ENCODE results near the gene DENND2A.
A peak's percentile ranks its signal among the peaks of the same experiment; 100 is the strongest.

DENND2A gene

DNA sequence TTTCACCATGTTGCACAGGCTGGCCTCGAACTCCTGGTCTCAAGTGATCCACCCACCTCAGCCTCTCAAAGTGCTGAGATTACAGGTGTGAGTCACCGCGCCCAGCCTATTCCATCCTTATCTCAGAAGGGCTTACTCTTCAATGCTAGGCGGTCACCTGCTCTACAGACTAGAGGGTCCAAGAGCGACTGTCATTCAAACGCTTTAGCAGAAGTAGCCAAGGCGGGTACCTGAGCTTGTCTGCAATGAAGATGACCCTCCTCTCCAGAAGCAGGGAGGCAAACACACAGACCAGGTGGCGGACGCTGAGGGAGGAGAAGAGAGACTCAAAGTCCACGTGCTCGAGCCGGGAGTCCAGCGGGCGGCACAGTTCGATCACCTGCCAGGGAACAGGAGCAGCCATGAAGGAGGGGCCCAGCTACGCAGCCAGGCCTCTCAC, 96.2 kb downstream of the DENND2A start:
- DNase-seq (ENCODE audit: low read depth), result no peak
- H3K4me3 ChIP-seq (ENCODE audit: low read length), result no peak overlapping the region
- TF ChIP-seq, protein P1, sequence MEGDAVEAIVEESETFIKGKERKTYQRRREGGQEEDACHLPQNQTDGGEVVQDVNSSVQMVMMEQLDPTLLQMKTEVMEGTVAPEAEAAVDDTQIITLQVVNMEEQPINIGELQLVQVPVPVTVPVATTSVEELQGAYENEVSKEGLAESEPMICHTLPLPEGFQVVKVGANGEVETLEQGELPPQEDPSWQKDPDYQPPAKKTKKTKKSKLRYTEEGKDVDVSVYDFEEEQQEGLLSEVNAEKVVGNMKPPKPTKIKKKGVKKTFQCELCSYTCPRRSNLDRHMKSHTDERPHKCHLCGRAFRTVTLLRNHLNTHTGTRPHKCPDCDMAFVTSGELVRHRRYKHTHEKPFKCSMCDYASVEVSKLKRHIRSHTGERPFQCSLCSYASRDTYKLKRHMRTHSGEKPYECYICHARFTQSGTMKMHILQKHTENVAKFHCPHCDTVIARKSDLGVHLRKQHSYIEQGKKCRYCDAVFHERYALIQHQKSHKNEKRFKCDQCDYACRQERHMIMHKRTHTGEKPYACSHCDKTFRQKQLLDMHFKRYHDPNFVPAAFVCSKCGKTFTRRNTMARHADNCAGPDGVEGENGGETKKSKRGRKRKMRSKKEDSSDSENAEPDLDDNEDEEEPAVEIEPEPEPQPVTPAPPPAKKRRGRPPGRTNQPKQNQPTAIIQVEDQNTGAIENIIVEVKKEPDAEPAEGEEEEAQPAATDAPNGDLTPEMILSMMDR (IDR thresholded peaks at IDR 0.05; ENCODE audit: insufficient read depth, low read depth, low read length, missing control alignments), result no peak

DNA sequence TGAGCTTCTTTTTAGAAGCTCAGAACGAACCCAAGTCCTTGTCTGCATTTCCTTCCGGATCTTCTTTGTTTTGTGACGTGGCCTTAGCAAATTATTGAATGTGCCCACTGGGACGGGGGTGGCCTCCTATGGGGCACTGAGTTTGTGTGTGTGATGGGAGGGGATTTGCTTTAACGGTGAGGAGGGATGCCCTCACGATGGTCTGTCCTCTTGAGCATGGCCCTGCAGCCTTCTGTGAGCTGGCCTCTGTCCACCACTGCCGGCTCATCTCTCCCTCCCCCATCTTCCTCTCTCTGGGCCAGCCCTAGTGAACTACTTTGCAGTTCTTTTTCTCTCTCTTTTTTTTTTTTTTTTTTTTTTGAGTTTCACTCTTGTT, 98.4 kb downstream of the DENND2A start:
- no peak overlapping the region for H3K4me3 ChIP-seq (ENCODE audit: low read length)
- TF ChIP-seq, protein P1 (IDR thresholded peaks at IDR 0.05; ENCODE audit: insufficient read depth, low read depth, low read length, missing control alignments), result no peak
- DNase-seq (ENCODE audit: low read depth), result no peak

DNA sequence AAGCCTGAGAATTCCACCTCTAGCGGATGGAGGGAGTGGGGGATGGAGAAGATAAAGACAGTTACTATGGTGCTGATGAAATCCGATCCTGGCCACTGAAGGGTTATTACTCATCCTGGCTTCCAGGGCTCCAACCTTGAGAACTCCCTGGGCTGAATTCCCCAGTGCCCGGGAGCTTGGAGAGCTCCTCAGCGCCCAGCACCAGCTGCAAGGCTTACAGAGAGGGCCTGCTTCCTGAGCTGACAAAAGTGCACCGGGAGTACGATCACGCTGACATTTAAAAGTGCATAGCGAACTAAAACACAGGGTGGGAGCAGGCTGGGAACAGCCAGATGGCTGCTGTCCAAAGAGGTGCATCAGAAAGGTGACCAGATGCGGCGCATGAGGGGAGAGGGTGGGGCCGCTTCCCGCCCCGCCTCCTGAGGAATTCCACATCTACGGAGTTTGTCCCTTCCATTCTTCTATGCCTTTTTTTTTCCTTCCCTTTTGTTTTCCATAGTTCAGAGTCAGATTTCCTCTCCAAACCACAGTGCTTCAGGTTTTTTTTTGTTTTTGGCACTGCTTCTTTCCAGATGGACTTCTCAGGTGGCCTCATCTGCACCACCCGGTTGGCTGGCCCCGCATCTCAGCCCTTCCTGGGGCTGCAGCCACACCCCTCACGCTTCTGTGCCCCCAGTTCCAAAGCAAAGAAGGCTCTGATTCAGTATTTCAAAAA, 98.9 kb downstream of the DENND2A start:
- DNase-seq (ENCODE audit: low read depth), result peak; percentile 86
- TF ChIP-seq, protein P1 (IDR thresholded peaks at IDR 0.05; ENCODE audit: insufficient read depth, low read depth, low read length, missing control alignments), result no peak
- no peak overlapping the region for H3K4me3 ChIP-seq (ENCODE audit: low read length)

DNA sequence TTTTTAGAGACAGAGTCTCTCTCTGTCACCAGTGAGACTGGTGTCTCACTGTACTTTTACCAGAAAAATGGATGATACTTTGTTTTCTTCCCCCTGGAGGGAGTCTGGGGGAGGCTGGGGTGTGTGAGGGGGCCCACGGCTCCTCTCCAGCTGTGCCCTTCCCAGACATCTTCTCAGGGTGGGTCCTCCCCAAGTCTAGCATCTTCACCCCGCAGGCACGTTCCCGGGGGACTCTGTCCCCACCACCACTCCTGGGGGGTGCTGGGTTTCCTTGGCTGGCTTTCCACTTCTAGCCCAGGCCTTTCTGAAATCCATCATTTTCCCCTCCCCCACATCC, 99.5 kb downstream of the DENND2A start:
- TF ChIP-seq, protein P1 (IDR thresholded peaks at IDR 0.05; ENCODE audit: insufficient read depth, low read depth, low read length, missing control alignments), result no peak
- H3K4me3 ChIP-seq (ENCODE audit: low read length), result no peak overlapping the region
- no peak for DNase-seq (ENCODE audit: low read depth)

DNA sequence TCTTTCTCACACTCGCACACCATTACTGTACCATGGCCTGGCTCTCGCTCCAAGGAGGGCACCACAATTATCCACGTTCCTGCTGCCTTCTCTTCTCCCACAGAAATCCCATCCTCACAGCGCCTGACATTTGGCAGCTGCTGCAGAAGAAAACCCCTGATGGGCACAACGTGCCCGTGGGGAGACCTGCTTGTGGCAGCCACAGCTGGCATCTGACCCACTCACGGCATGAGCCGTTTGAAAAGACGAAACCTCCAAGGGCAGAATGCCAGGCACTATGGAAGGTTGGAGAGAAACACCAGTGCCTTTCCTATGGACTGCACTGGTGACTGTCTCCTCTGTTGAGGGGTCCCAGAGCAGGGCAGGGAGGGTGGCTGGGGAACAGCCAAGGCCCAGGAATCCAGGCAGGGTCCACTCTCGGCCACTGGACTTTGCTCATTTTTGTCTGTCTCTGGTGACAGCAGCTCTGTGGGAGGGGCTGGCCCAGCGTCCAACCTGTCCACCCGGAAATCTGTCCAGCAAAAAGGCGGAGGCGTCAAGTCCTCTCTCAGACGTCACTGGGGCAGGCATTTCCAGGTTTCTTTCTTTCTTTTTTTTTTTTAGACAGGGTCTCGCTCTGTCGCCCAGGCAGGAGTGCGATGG, 100.4 kb downstream of the DENND2A start:
- DNase-seq (ENCODE audit: low read depth), result no peak
- no peak overlapping the region for H3K4me3 ChIP-seq (ENCODE audit: low read length)
- TF ChIP-seq, protein P1 (IDR thresholded peaks at IDR 0.05; ENCODE audit: insufficient read depth, low read depth, low read length, missing control alignments), result no peak

DNA sequence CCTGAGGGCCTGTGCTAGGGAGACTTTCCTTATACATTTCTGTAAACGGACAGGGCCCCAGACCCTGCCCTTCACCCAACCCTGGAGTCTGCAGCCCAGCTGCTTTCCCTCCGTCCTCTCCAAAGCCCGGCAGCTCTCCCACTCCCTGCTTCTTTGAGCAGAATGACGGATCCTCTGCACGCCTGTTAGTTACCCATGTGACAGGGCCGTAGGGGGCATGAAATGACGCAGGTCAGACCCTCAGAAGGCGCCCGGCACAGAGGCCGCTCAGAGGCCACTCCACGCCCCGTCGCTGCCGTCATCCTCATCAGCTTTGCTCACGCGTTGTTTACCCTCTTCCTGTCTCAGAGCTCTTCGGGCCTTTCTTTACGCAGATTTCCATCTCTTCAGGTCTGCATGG, 101.2 kb downstream of the DENND2A start:
- DNase-seq (ENCODE audit: low read depth), result no peak
- H3K4me3 ChIP-seq (ENCODE audit: low read length), result no peak overlapping the region
- TF ChIP-seq, protein P1 (IDR thresholded peaks at IDR 0.05; ENCODE audit: insufficient read depth, low read depth, low read length, missing control alignments), result no peak
